HG03025 (cell line): ENCODE results near the gene CETN2.
"Not testable (repeated sequence)": the region's sequence is repeated elsewhere in the genome, so short reads cannot be mapped to it uniquely, and the experiment has no call there.

Experiments used
- ATAC-seq: cut with Tn5 transposase; IDR thresholded peaks from one replicate; pipeline ENCODE4 v1.9.1; 2021; ENCODE audit warnings: mild to moderate bottlenecking, moderate library complexity; ENCODE audit not compliant: unreplicated experiment, low FRiP score

Gene CETN2

DNA sequence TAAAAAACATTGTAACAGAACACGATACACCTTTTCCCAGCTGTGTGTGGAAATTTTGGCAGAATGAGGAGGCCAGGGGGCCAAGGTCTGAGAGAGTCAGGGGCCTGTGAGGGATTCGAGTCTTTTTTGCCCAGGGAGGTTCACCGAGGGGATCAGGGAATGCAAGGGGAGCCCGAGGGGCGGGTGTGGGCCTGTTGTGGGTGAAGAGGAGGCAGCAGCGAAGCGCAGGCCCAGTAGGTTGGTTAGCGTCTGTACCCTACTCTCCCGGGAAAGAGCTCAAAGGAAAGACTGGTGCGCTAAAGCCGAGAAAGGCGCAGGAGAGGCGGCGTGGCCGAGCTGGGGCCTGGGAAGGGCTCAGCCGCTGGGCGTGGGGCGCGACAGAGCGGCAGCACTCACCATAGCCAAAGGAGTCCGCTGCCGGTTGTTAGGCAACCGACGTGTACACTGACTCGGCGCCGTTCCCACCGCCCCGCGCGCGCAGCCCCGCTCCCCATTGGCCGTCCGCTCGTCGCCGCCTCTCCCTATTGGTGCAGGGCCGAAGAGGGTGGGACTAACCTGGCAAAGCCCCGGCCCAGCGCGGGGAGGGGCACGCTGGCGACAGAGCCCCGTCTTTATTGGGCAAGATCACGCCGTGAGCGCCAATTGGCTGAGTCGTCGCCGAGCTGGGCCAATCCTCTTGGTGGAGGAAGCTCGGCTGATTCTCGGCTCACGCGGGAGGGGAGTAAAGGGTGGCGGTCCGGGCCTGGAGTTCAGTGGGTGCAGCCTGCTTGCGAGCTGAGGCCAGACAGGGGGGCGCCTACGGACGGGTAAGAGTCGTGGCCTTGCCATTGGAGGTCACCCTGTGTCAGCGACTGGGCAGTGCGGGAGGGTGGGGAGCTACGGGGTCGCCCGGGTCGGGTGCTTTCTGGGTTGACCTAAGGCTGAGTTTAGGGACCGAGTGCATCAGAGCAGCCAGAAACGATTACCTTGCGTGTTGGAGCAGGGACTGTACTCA, at the start of gene CETN2, which contains the start of gene NSDHL:
TSS of gene CETN2 (minus strand) at position 446 of the 994 bp plus-strand sequence. CDS start at position 399, 47 bp downstream.
TSS of gene NSDHL (plus strand) at position 752 of the 994 bp plus-strand sequence. CDS start 15,262 bp downstream, outside the sequence.
- peak; percentile 99 for ATAC-seq

DNA sequence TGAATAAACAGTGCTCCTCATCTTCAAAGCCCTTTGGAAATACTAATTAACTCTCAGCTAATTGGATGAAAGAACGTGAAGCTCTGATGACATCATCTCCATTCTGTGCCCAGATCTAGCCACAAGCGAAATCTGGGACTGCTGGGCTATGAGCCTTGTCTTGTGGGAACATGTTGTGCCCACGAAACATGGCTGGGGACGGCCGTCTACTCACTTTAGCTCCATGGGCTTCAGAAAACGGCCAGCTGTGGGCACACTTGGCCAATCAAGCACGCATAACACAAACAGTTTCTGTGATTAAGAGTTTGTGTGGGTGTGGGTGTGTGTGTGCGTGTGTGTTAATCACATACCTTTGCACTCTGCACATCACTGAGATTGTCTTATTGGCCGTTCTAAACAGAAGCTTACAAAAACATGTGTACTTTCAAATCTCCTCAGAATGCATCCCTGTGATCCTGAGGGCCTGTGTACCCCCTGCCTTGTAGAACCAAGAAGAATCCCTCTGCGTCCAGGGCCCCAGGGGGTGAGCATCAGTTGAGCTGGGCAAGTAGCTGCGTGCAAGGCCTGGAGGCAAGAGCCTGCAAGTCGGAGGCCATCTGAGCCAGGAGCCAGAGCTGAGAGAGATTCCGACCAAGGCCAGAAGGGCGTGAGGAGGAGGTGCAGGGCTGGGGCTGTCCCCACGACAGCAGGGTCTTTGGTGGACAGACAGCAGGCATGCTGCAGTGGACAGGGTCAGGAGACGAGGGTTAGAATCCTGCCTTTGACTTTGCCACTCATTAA, 48.6 kb upstream of the CETN2 start:
- ATAC-seq, result no peak

GRCh38 chrX:152876931-152877840, 46.6 kb upstream of the CETN2 start:
- no peak for ATAC-seq

DNA sequence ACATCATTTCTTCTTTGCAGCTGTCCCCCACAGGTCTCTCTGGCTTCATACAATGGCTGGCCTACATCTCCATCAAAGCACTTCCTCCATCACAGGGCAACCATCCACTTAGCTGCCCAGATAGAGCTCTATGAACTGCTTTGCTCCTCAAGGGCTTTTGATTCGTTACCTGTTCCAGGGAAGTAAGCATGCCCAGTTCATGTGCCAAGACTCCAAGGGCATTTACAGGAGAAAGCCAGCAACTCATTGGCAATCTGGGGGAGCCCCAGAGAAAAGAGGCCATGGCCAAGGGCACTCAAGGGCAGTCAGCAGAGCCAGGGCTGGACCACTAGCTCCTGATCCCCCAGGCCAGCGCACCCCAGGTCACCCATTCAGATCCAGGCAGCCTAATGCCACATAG, 42.8 kb upstream of the CETN2 start:
- ATAC-seq, result no peak

DNA sequence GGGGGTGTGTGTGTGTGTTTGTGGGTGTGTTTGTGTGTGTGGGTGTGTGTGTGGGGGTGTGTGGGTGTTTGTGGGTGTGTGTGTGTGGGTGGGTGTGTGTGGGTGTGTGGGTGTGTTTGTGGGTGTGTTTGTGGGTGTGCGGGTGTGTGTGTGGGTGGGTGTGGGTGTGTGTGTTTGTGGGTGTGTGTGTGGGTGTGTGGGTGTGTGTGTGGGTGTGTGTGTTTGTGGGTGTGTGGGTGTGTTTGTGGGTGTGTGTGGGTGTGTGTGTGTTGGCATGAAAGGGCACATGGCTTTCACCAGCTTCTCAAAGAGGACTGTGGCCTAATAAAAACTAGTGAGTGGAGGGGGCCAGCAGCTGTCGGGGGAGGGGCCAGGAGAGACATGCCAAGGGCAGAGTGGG, 42.0 kb upstream of the CETN2 start:
- ATAC-seq, result no peak

- ATAC-seq, result no peak
Measured at GRCh38 chrX:152871260-152871659, 40.7 kb upstream of the CETN2 start.

- no peak for ATAC-seq
Measured at GRCh38 chrX:152869972-152870371, 39.4 kb upstream of the CETN2 start.

- no peak for ATAC-seq
Measured at GRCh38 chrX:152866386-152866785, 35.8 kb upstream of the CETN2 start.

DNA sequence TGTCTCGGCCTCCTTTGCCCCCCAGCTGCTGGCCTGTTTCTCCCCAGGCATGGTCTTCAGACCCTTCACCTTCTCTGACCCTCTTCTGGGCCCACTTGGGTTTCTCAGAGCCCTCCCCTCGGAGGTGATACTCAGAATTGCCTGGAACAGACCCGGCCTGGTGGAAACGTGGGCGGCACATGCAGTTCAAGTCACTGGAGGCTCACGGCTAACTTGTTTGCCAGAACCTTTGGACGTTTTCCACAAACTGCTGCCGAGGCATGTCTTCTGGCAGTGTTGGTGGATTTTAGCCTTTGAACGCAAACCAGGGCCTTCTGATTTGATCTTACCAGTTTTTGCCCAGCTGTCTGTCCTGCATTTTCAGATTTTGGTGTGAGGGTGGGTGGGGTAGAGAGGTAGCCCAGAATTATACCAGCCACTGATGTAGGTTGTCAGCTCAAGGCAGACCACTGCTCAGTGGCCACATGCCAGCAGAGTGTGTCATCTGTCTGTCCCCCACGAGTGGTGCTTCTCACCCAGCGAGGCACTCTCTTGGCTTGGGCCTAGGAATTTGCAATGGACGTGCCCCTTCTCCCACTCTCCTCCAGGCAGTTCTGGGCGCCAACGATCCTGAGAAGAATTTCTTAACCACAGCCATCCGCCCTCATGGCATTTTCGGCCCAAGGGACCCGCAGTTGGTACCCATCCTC, 34.8 kb upstream of the CETN2 start:
- ATAC-seq, result no peak

GRCh38 chrX:152861826-152862225, 31.3 kb upstream of the CETN2 start:
- ATAC-seq, result no peak

DNA sequence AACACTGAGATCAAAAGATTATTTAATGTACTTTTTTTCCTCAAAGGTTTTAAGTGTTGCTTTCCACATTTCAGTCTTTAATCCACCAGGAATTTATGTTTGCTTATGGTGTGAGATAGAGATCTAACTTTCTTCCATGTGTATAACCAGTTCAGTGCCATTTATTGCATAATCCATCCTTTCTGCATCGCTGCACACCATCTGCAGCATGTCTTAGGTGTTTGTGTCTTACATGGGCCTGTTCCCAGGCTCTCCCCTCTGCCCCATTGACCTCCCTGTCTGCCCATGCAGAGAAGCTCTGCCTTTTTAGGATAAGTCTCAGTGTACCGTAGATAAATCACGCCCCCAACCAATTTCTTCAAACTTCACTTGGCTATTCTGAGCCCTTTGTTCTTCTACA, 30.6 kb upstream of the CETN2 start:
- no peak for ATAC-seq

GRCh38 chrX:152853986-152854385, 23.4 kb upstream of the CETN2 start:
- ATAC-seq, result no peak

GRCh38 chrX:152850465-152850864, 19.9 kb upstream of the CETN2 start:
- no peak for ATAC-seq

GRCh38 chrX:152847281-152847680, 16.7 kb upstream of the CETN2 start:
- no peak for ATAC-seq

- ATAC-seq, result no peak
Measured at GRCh38 chrX:152845618-152846240, 15.2 kb upstream of the CETN2 start.

GRCh38 chrX:152844256-152844655, 13.7 kb upstream of the CETN2 start:
- no peak for ATAC-seq

GRCh38 chrX:152843852-152844251, 13.3 kb upstream of the CETN2 start:
- ATAC-seq, result no peak

DNA sequence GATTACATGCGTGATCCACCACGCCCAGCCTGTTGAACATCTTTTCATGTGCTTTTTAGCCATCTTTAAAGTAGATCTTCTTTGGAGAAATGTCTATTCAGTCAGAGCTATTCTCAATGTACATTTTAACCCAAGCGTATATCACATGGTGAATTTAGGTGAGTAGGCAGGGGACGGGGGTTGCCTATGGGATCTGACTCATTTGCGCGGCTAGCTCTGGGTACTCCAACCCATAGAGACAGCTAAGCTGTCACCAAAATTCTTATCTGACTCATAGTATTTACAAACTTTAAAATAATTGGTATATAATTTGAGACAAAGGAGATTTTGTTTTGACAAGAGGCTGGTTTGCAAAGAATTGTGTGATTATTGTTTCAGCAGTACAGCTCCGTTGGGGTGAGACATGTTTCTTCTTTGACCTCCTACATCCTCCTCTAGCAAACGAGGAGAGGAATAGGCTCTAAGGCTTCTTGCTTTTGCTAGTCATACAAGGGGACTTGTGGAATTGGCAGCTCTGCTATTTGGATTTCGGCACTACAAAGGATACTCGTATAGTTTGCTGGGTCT, 12.3 kb upstream of the CETN2 start:
- no peak for ATAC-seq

GRCh38 chrX:152835470-152835869, 4.9 kb upstream of the CETN2 start:
- ATAC-seq, result not testable (repeated sequence)
